ENCODE results near the gene CCDC110.
"Not testable (repeated sequence)": the region's sequence is repeated elsewhere in the genome, so short reads cannot be mapped to it uniquely, and the experiment has no call there.

The CCDC110 gene

GRCh38 chr4:185471235-185472102 lies at the start of gene CCDC110:
TSS of gene CCDC110 (minus strand) at chr4:185471733. CDS start at chr4:185471683, 50 bp downstream.
- DNase-seq, result peak; percentile 61

- no peak for DNase-seq
These were observed 48.6 kb upstream of the CCDC110 start for GRCh38 chr4:185520119-185520518.

GRCh38 chr4:185518494-185518893 lies 47.0 kb upstream of the CCDC110 start:
- no peak for DNase-seq

- no peak for DNase-seq
These were observed 46.5 kb upstream of the CCDC110 start for GRCh38 chr4:185518069-185518468.

- no peak for DNase-seq
These were observed 43.7 kb upstream of the CCDC110 start for GRCh38 chr4:185515248-185515647.

GRCh38 chr4:185514182-185514697 lies 42.7 kb upstream of the CCDC110 start:
- DNase-seq, result no peak

- no peak for DNase-seq
These were observed 42.1 kb upstream of the CCDC110 start for GRCh38 chr4:185513489-185514181.

GRCh38 chr4:185512516-185512915 lies 41.0 kb upstream of the CCDC110 start:
- DNase-seq, result no peak

GRCh38 chr4:185511243-185511642 lies 39.7 kb upstream of the CCDC110 start:
- not testable (repeated sequence) for DNase-seq

GRCh38 chr4:185510806-185511205 lies 39.3 kb upstream of the CCDC110 start:
- no peak for DNase-seq

GRCh38 chr4:185508181-185508580 lies 36.6 kb upstream of the CCDC110 start:
- DNase-seq, result peak; percentile 44

- no peak for DNase-seq
These were observed 34.9 kb upstream of the CCDC110 start for GRCh38 chr4:185506422-185506821.

- peak; percentile 10 for DNase-seq
These were observed 32.8 kb upstream of the CCDC110 start for GRCh38 chr4:185504098-185505047.

- no peak for DNase-seq
These were observed 30.9 kb upstream of the CCDC110 start for GRCh38 chr4:185502386-185502785.

GRCh38 chr4:185500576-185500975 lies 29.0 kb upstream of the CCDC110 start:
- DNase-seq, result no peak

GRCh38 chr4:185500035-185500434 lies 28.5 kb upstream of the CCDC110 start:
- no peak for DNase-seq

GRCh38 chr4:185488650-185489049 lies 17.1 kb upstream of the CCDC110 start:
- no peak for DNase-seq

- no peak for DNase-seq
These were observed 9.9 kb upstream of the CCDC110 start for GRCh38 chr4:185481401-185481800.

- no peak for DNase-seq
These were observed 8.6 kb upstream of the CCDC110 start for GRCh38 chr4:185480016-185480732.

- no peak for DNase-seq
These were observed 8.0 kb upstream of the CCDC110 start for GRCh38 chr4:185479507-185479971.

GRCh38 chr4:185473247-185473646 lies 1.7 kb upstream of the CCDC110 start:
- DNase-seq, result no peak

GRCh38 chr4:185472103-185472542 lies 590 bp upstream of the CCDC110 start:
- DNase-seq, result no peak
